Body of pancreas (tissue), 4 donors: ENCODE measurements around the gene F2RL2. TPM values are rescaled to one million over a fixed set of nuclear protein-coding genes. Genes with fewer than 3 reads are reported as not detected.

Experiments
- ATAC-seq: fragments of 150-250 bp; one replicate; pipeline ENCODE4 v1.9.1; 2016
- DNase-seq, 4 donors: peaks; one replicate each; pipeline ENCODE4 v3.0.0-alpha.2; 2019
- H3K27ac ChIP-seq, 4 donors: fragments of 200-600 bp; sonication (generic); 1 replicate in 3 of 4; 2 replicates in 1 of 4; pipeline versions ENCODE4 v1.5.1 to v1.6.1; 2016 to 2019; ENCODE audit warnings: mild to moderate bottlenecking in 1 of 4, mixed read lengths in 1 of 4, moderate library complexity in 1 of 4
- H3K27me3 ChIP-seq, 2 donors: fragments of 200-600 bp; sonication (generic); one replicate each; pipeline ENCODE4 v1.6.0; 2016; ENCODE audit warnings: mild to moderate bottlenecking in 1 of 2
- H3K36me3 ChIP-seq, 2 donors: fragments of 200-600 bp; sonication (generic); replicated peaks in 1 of 2; 2 replicates each; pipeline ENCODE4 v1.5.1; 2016; ENCODE audit warnings: low read depth in 2 of 2; ENCODE audit not compliant: insufficient read depth in 1 of 2
- H3K4me1 ChIP-seq: fragments of 200-600 bp; sonication (generic); one replicate; pipeline ENCODE4 v1.6.0; 2016
- H3K4me3 ChIP-seq, 2 donors: fragments of 200-600 bp; sonication (generic); 1 replicate in 1 of 2; 2 replicates in 1 of 2; pipeline ENCODE4 v1.5.1; 2016 to 2019
- H3K9me3 ChIP-seq, 3 donors: fragments of 200-600 bp; sonication (generic); 1 replicate in 2 of 3; 2 replicates in 1 of 3; pipeline ENCODE4 v1.5.1; 2016
- POLR2A ChIP-seq, 3 donors: fragments of 450-650 bp; IDR thresholded peaks; one replicate each; pipeline ENCODE4 v1.6.1; 2016; ENCODE audit warnings: antibody characterized with exemption in 3 of 3, mild to moderate bottlenecking in 2 of 3
- WGBS, 2 donors: methylation state at CpG; one replicate each; pipeline ENCODE4 v1.1.5; 2017; 5-methylcytosine and 5-hydroxymethylcytosine counted together
- intact Hi-C: fragments of 100-400 bp; cut with DNase I; formaldehyde crosslinking; loops from one replicate; pipeline ENCODE4 v1.15.1; 2023
- total RNA-seq, 2 donors: library from RNA; depleted of rRNA; stranded (reverse); fragments of >200 nt; gene quantifications; one replicate each; pipeline ENCODE4 v1.1.0, GENCODE V29; 2016
- TF ChIP-seq, protein P1 (sequence below), 7 experiments: fragments of 450-650 bp in 4 of 7; fragments of 200-600 bp in 3 of 7; sonication (generic) in 3 of 7; IDR thresholded peaks; one replicate each; pipeline ENCODE4 v1.5.1; 2016 to 2019; ENCODE audit warnings: antibody characterized with exemption in 7 of 7

F2RL2 gene
- total RNA-seq, 2 donors from 2014 or later = 0.78 TPM; not detected in 1

DNA sequence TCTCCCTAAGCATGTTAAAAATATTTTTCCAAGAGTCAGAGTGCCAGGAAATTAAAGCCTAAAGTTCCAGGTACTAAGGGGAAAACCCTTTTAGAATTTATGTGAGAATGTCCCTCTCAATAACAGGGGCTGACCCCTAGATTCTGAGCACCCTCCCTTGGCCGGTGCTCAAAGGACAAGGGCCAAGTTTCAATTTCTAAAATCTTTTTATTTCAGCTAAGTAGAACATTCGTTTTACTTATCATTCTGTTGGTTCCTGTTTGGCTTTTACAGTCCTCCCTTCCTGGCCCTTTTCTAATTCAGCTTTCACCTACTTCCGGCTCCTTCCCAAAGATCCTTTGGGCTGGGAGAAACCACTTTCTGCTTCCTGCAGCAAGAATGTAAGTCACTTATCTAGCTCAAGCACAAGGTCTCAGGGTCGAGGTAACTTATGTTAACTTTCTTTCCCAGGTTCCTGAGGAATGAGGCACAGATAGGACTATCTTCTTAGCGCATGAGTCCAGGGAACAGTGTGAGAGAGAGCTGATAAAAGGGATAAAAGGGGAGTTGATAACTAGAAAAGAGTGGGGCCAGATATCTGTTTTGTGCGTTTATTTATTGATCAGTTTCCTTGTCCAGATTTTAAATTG is 34.6 kb upstream of the F2RL2 start:
- ATAC-seq (no peak), DNase-seq (no peak)
- intact Hi-C loops = no loop called here
- no peak overlapping the region for H3K4me3 ChIP-seq
- no peaks in the 10 kb centered on the region for H3K4me1 ChIP-seq
- no peak overlapping the region for H3K27ac ChIP-seq
- no peaks in the 10 kb centered on the region for H3K9me3 ChIP-seq
- TF ChIP-seq, protein P1, sequence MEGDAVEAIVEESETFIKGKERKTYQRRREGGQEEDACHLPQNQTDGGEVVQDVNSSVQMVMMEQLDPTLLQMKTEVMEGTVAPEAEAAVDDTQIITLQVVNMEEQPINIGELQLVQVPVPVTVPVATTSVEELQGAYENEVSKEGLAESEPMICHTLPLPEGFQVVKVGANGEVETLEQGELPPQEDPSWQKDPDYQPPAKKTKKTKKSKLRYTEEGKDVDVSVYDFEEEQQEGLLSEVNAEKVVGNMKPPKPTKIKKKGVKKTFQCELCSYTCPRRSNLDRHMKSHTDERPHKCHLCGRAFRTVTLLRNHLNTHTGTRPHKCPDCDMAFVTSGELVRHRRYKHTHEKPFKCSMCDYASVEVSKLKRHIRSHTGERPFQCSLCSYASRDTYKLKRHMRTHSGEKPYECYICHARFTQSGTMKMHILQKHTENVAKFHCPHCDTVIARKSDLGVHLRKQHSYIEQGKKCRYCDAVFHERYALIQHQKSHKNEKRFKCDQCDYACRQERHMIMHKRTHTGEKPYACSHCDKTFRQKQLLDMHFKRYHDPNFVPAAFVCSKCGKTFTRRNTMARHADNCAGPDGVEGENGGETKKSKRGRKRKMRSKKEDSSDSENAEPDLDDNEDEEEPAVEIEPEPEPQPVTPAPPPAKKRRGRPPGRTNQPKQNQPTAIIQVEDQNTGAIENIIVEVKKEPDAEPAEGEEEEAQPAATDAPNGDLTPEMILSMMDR (IDR thresholded peaks at IDR 0.05) = no peak
- TF ChIP-seq POLR2A (IDR thresholded peaks at IDR 0.05) = no peak
- H3K36me3 ChIP-seq = peaks cover 0 to 6% of the 10 kb centered on the region in 2 donors
- WGBS, 2 donors = 47 to 53% methylated on average over 6 of the region's 6 CpGs
- no peaks in the 10 kb centered on the region for H3K27me3 ChIP-seq

DNA sequence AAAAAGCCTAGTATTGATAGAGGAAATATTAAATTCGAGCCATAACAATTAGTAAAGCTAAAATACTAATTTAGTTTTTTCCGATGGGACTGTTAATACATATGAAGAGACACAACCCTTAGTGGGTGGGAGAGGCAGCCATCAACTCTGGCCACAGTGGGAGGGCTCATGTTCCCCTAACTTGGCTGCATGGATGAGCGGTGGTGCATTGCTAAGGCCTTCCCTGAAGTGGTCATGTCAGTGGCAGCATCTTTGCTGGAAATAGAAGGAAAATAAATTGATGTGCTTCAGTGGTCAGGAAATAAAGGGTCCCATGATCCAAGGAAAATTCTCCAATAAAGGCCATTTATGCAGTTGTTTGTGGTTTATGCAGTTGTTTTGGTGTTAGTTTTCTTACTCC is 33.9 kb upstream of the F2RL2 start:
- 92 to 93% methylated on average over 3 of the region's 3 CpGs for WGBS, 2 donors
- no peak for ATAC-seq
- intact Hi-C loops = no loop called here
- Histone ChIP-seq H3K4me1 (no peaks in the 10 kb centered on the region), H3K4me3 (no peak overlapping the region), H3K27ac (no peak overlapping the region), H3K36me3 (peaks cover 0 to 6% of the 10 kb centered on the region in 2 donors), H3K9me3 (no peaks in the 10 kb centered on the region), H3K27me3 (no peaks in the 10 kb centered on the region)
- no peak for DNase-seq
- TF ChIP-seq, protein P1 (IDR thresholded peaks at IDR 0.05) = no peak
- no peak for TF ChIP-seq POLR2A (IDR thresholded peaks at IDR 0.05)

DNA sequence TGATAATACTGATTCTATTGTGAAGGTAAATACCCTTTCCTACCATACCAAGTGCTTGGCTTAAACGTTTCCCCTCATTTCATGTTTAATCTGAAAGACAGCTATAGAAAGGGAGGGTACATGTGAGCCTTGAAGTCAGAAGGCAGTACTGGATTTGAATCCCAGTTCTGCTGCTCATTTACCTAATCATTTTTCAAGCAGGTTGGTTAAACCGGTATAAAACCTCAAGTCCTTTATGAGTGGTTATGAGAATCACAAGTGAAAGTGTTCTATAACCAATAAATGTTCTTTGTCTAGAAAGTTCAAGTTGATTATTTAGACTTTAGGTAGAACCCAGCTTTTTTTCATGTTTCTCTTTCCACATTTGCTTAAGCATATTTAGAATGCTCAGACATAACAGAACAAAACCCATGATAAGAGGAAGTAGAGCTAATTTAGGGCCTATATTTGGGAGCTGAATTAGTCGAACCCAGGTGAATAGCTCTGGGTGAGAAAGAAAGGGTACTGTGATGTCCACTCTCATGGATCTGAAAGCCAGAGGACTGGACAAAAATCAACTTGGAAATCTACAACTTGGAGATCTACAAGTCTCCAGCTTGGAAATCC is 29.7 kb upstream of the F2RL2 start:
- H3K27ac ChIP-seq = no peak overlapping the region
- intact Hi-C loops = no loop called here
- DNase-seq = no peak
- no peak for ATAC-seq
- H3K4me1 ChIP-seq = no peaks in the 10 kb centered on the region
- H3K27me3 ChIP-seq = no peaks in the 10 kb centered on the region
- TF ChIP-seq, protein P1 (IDR thresholded peaks at IDR 0.05) = no peak
- TF ChIP-seq POLR2A (IDR thresholded peaks at IDR 0.05) = no peak
- H3K36me3 ChIP-seq = no peaks in the 10 kb centered on the region
- no peak overlapping the region for H3K4me3 ChIP-seq
- no peaks in the 10 kb centered on the region for H3K9me3 ChIP-seq
- 73 to 85% methylated on average over 3 of the region's 3 CpGs for WGBS, 2 donors

DNA sequence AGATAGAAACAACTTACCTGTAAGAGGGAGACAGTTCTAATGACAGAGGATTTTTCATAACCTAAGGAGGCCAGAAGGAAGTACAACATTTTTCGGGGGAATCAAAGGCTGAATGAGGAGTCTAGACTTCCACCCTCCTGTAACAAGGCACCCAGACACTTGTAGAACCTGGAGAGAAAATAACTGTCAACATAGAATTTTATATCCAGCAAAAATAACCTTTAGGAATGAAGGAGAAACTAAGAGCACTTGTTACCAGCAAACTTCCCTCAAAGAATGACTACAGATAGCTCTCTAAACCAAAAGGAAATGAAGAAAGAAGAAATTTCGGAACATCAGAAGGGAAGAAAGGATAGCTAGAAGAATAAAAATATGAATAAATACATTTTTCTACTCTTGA is 25.9 kb upstream of the F2RL2 start:
- Histone ChIP-seq H3K36me3 (peaks cover 0 to 5% of the 10 kb centered on the region in 2 donors), H3K27ac (no peak overlapping the region), H3K4me1 (no peaks in the 10 kb centered on the region), H3K9me3 (no peaks in the 10 kb centered on the region), H3K27me3 (no peaks in the 10 kb centered on the region), H3K4me3 (no peak overlapping the region)
- DNase-seq (no peak), ATAC-seq (no peak)
- 86 to 96% methylated on average over 2 of the region's 2 CpGs for WGBS, 2 donors
- no peak for TF ChIP-seq POLR2A (IDR thresholded peaks at IDR 0.05)
- TF ChIP-seq, protein P1 (IDR thresholded peaks at IDR 0.05) = no peak
- intact Hi-C loops = no loop called here

DNA sequence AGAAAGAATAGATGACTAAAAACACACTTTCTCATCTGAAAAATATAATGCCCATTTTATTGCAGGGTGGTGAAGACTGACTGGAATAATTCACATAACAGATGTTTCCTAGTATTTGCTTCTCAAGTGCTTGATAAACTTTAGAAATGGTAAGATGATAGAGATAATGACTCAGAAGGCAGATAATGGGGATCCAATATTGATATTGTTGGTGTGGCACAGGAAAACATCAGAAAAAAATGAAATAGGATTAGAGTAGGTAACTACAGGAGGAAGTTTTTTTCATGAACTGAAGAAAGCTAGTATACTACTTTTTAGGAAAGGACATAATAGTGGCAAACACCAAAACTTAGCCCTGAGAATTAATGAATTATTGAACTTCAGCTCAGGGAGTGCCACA is 20.2 kb upstream of the F2RL2 start:
- H3K36me3 ChIP-seq = peaks cover 0 to 12% of the 10 kb centered on the region in 2 donors
- ATAC-seq = no peak
- no peak overlapping the region for H3K4me3 ChIP-seq
- no peak overlapping the region for H3K27ac ChIP-seq
- H3K4me1 ChIP-seq = no peaks in the 10 kb centered on the region
- H3K27me3 ChIP-seq = no peaks in the 10 kb centered on the region
- no peaks in the 10 kb centered on the region for H3K9me3 ChIP-seq
- no peak for TF ChIP-seq POLR2A (IDR thresholded peaks at IDR 0.05)
- TF ChIP-seq, protein P1 (IDR thresholded peaks at IDR 0.05) = no peak
- no peak for DNase-seq
- intact Hi-C loops = no loop called here
